COLO668 (cell line): ENCODE data around the gene SPAAR.

ENCODE experiments used
- DNase-seq: peaks from one replicate; lab custom pipeline; 2025; ENCODE audit not compliant: unreplicated experiment; lab: John Stamatoyannopoulos, UW

The SPAAR gene

DNA sequence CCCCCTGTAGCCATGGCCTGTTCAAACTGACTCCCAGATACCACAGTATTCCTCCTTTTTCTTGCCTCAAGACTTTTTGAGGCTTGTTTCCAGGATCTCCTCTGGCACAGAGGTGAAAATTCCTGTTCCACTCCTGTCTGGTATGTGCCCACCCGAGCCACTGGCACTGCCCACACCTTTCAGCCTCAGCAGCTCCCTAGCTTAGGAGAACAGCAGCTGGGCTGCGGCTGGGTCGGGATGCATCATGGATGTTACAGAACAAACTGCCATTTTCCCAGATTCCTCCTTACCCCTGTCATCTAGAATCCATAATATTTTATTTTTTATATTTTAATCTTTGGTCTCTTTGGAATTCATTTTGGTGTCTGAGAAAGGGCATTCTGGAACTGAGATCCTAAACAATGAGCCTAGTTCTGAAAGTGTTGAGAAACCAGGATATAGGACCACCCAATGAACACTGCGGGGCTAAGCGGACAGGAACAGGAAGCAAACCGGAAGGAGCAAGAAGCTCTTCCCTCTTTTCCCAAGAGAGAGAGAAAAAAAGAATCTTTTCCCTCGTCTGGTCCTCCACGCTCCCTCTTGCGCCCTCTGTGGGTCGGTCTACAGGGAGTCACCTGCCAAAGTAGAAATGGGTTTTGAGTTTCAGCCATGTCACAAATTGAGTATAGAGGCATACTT is 36.2 kb downstream of the SPAAR start:
- DNase-seq = peak; percentile 51

DNA sequence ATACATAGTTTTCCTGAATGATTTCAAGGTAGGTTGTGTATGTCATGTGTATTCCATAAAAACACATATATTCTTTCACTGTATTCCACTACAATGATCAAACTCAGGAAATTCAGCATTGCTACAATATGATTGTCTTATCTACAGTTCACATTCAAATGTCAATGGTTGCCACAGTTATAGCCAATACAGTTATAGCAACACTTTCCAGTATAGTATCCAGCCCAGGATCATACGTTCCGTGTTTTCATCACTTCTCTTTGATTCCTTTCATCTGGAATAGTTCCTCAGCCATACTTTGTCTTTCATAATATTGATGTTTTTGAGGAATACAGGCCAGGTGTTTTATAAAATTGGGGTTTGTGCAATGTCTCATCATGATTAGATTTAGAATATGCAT is 39.2 kb downstream of the SPAAR start:
- no peak for DNase-seq

GRCh38 chr9:35948901-35949318 is 39.6 kb downstream of the SPAAR start:
- no peak for DNase-seq

DNA sequence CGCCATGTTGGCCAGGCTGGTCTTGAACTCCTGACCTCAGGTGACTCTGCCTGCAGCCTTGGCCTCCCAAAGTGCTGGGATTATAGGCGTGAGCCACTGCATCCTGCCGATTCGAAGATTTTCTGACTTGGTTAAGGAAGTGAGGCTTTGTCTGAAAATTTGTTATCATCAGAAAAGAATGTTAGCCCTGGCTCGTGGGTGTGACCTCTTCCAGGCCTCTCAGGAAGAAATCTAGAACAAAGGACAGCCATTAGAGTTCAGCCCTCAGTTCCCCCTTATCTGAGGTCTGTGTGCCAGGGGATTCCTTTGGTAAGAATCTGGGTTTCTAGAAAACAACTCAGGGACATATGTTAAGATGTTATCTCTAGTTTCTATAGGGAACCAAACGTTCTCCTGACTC is 42.4 kb downstream of the SPAAR start:
- no peak for DNase-seq

- no peak for DNase-seq
Measured at GRCh38 chr9:35952526-35953191, 43.4 kb downstream of the SPAAR start.

DNA sequence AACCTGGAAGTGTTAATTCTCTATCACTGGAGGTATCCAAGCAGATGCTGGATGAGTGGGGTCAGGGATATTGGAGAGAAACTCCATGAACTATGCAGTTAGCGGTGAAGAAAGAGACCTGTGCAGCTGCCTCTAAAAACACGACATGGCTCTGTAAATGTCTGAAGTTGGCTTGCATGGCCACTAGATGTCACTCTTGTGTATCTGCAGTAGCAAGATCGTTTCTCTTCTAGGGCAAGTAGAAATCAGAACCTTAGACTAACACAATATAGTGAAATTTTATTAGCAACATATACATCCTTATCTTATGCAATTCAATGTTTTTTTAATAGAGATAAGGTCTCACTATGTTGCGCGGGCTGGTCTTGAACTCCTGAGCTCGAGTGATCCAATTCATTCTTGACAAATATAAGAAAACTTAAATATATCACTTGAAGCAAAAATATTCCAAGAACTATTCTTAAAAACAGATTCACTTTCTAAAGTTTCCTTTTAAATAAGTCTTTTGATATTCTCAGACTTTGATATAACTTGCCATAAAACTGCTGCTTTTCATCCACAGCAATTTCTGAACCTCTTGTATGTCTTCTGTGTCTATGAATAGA is 45.8 kb downstream of the SPAAR start:
- peak; percentile 26 for DNase-seq

DNA sequence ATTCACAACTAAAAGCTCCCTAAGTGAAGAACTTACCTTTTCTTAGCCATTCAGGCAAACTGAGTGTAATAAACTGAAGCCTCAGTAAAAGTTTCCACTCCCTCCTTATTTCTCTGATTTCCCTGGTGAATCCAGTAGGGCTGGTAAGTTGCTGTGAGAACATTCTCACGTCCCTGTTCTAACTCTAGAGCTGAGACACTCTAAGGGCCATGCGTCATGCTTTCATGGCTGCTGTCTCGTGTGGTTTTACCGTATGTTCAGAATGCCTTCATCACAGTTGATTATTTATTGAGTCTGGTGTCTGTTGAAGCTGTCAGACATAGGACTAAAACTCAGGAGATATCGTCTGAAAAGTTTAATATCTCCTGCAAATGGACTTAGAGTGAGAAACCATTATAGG is 47.4 kb downstream of the SPAAR start:
- DNase-seq = no peak

GRCh38 chr9:35958104-35958837 is 49.0 kb downstream of the SPAAR start, which contains the start of gene OR2S2:
TSS of gene OR2S2 (minus strand) at chr9:35958154. CDS start at chr9:35958098, 56 bp downstream.
- DNase-seq = no peak

GRCh38 chr9:35960039-35960655 is 50.9 kb downstream of the SPAAR start:
- no peak for DNase-seq
